ENCODE results near the gene SNAI3.

Gene SNAI3

DNA sequence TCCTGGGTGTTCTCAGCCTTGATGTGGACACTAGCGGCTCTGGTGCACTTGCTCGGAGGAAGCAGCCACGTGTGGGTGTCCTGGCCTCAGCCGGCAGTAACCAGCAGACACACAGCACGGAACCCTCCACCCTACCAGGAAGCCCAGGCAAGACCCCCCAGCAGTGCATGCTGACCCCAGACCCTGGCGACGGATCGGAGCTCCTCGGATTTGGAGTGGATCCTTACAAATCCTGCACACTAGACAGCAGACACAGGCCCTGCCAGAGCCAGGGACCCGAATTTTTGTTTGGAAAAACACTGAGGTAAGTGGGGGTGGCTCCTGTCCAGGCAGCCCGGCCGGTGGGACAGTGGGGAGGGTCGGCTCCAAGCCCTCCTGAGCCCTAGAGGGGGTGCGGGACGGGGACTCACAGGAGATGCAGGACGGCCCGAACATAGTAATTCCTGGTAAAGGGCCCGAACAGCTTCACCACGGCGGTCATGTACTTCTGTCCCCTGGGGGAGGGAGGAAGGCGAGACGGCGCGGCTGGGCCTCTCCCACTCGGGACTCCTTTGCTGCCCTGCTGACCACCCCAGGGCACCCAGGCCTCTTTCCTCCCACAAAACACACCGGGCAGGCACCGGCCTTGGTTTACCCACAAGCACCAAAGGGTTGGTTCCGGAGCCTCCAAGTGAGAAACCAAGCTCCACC is 39.8 kb downstream of the SNAI3 start:
- no peaks in the 10 kb centered on the region for H3K9me3 ChIP-seq (ENCODE audit: insufficient read depth, low read depth, low read length)
- peaks cover 12% of the 10 kb centered on the region for H4K20me1 ChIP-seq (ENCODE audit: insufficient read depth, low read length, poor library complexity, severe bottlenecking)
- no peak for TF ChIP-seq EZH2phosphoT487 (IDR thresholded peaks at IDR 0.05; ENCODE audit: borderline replicate concordance)
- TF ChIP-seq, protein P1, sequence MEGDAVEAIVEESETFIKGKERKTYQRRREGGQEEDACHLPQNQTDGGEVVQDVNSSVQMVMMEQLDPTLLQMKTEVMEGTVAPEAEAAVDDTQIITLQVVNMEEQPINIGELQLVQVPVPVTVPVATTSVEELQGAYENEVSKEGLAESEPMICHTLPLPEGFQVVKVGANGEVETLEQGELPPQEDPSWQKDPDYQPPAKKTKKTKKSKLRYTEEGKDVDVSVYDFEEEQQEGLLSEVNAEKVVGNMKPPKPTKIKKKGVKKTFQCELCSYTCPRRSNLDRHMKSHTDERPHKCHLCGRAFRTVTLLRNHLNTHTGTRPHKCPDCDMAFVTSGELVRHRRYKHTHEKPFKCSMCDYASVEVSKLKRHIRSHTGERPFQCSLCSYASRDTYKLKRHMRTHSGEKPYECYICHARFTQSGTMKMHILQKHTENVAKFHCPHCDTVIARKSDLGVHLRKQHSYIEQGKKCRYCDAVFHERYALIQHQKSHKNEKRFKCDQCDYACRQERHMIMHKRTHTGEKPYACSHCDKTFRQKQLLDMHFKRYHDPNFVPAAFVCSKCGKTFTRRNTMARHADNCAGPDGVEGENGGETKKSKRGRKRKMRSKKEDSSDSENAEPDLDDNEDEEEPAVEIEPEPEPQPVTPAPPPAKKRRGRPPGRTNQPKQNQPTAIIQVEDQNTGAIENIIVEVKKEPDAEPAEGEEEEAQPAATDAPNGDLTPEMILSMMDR (conservative IDR thresholded peaks at IDR 0.05; ENCODE audit: low read length): no peak
- peaks cover under 1% of the 10 kb centered on the region for H3K4me1 ChIP-seq (ENCODE audit: insufficient read depth, low read length, poor library complexity, severe bottlenecking)
- no peaks in the 10 kb centered on the region for H3F3A ChIP-seq (ENCODE audit: low read depth)
- H3K4me3 ChIP-seq (ENCODE audit: low read length, poor library complexity, severe bottlenecking): no peak overlapping the region
- no peaks in the 10 kb centered on the region for H3K9me2 ChIP-seq (replicated peaks; ENCODE audit: low read depth, low read length)
- H3K4me2 ChIP-seq (ENCODE audit: low read depth, low read length, poor library complexity, severe bottlenecking): no peak overlapping the region
- no peaks in the 10 kb centered on the region for H3K36me3 ChIP-seq (ENCODE audit: insufficient read depth, low read length)
- H2AFZ ChIP-seq (ENCODE audit: low read length): no peak overlapping the region
- peaks cover 23% of the 10 kb centered on the region for H3K79me2 ChIP-seq (ENCODE audit: insufficient read depth, low read length)
- H3K27me3 ChIP-seq (ENCODE audit: insufficient read depth, low read length, poor library complexity, severe bottlenecking): no peaks in the 10 kb centered on the region
- no peak overlapping the region for H3K9ac ChIP-seq (ENCODE audit: low read depth, low read length, poor library complexity, severe bottlenecking)

DNA sequence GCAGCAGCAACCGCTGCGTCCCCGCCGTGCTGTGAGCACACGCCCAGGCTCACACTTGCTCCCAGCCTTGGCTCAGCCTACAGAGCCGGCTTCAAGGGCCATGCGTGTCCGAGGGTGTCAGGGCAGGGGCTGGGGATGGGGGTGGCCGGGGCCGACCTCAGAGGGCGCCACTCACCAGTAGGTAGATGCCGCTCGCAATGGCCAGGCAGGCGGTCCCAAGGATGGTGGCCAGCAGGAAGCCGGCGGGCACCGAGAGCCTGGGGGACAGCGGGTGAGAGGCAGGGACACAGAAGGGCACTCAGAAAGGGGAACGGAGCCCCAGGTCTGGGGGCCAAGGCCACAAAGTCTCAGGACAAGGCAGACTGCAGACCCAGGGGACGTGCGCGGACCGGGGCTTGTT is 40.4 kb downstream of the SNAI3 start:
- Histone ChIP-seq H3K27me3 (ENCODE audit: insufficient read depth, low read length, poor library complexity, severe bottlenecking) (no peaks in the 10 kb centered on the region), H2AFZ (ENCODE audit: low read length) (no peak overlapping the region), H3K4me1 (ENCODE audit: insufficient read depth, low read length, poor library complexity, severe bottlenecking) (no peaks in the 10 kb centered on the region), H3K4me2 (ENCODE audit: low read depth, low read length, poor library complexity, severe bottlenecking) (no peak overlapping the region), H3F3A (ENCODE audit: low read depth) (no peaks in the 10 kb centered on the region), H3K9me2 (replicated peaks; ENCODE audit: low read depth, low read length) (no peaks in the 10 kb centered on the region), H3K79me2 (ENCODE audit: insufficient read depth, low read length) (peaks cover 23% of the 10 kb centered on the region), H4K20me1 (ENCODE audit: insufficient read depth, low read length, poor library complexity, severe bottlenecking) (peaks cover 12% of the 10 kb centered on the region), H3K4me3 (ENCODE audit: low read length, poor library complexity, severe bottlenecking) (no peak overlapping the region), H3K36me3 (ENCODE audit: insufficient read depth, low read length) (no peaks in the 10 kb centered on the region), H3K9ac (ENCODE audit: low read depth, low read length, poor library complexity, severe bottlenecking) (no peak overlapping the region), H3K9me3 (ENCODE audit: insufficient read depth, low read depth, low read length) (no peaks in the 10 kb centered on the region)
- TF ChIP-seq EZH2phosphoT487 (IDR thresholded peaks at IDR 0.05; ENCODE audit: borderline replicate concordance): no peak
- TF ChIP-seq, protein P1 (conservative IDR thresholded peaks at IDR 0.05; ENCODE audit: low read length): no peak

DNA sequence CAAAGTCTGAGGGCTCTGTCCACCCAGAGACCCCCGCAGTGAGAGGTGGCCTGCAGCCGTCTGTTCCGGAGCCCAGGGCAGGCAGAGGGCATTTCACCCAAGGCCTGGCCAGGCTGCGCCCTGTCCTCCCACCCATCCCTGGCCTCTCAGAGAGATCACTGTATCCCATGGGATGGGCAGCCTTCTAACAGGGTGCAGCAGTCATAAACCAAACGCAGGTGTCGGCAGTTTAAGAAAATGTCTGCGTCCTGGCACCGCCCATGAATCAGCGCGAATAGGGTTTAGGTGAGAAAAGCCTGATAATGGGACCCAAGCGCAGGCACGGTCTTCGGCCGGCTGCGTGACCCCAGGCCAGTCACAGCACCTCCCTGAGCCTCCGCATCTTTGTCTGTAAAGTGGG is 40.9 kb downstream of the SNAI3 start:
- no peaks in the 10 kb centered on the region for H3F3A ChIP-seq (ENCODE audit: low read depth)
- peaks cover 12% of the 10 kb centered on the region for H4K20me1 ChIP-seq (ENCODE audit: insufficient read depth, low read length, poor library complexity, severe bottlenecking)
- no peak overlapping the region for H3K4me3 ChIP-seq (ENCODE audit: low read length, poor library complexity, severe bottlenecking)
- H3K9ac ChIP-seq (ENCODE audit: low read depth, low read length, poor library complexity, severe bottlenecking): no peak overlapping the region
- no peak for TF ChIP-seq EZH2phosphoT487 (IDR thresholded peaks at IDR 0.05; ENCODE audit: borderline replicate concordance)
- TF ChIP-seq, protein P1 (conservative IDR thresholded peaks at IDR 0.05; ENCODE audit: low read length): no peak
- no peaks in the 10 kb centered on the region for H3K9me2 ChIP-seq (replicated peaks; ENCODE audit: low read depth, low read length)
- no peaks in the 10 kb centered on the region for H3K4me1 ChIP-seq (ENCODE audit: insufficient read depth, low read length, poor library complexity, severe bottlenecking)
- H3K36me3 ChIP-seq (ENCODE audit: insufficient read depth, low read length): no peaks in the 10 kb centered on the region
- H2AFZ ChIP-seq (ENCODE audit: low read length): no peak overlapping the region
- H3K4me2 ChIP-seq (ENCODE audit: low read depth, low read length, poor library complexity, severe bottlenecking): no peak overlapping the region
- peaks cover 20% of the 10 kb centered on the region for H3K79me2 ChIP-seq (ENCODE audit: insufficient read depth, low read length)
- no peaks in the 10 kb centered on the region for H3K27me3 ChIP-seq (ENCODE audit: insufficient read depth, low read length, poor library complexity, severe bottlenecking)
- no peaks in the 10 kb centered on the region for H3K9me3 ChIP-seq (ENCODE audit: insufficient read depth, low read depth, low read length)
